Prostate gland (tissue), 2 donors: ENCODE data around the gene MSX1. TPM values are rescaled to one million over a fixed set of nuclear protein-coding genes. Genes with fewer than 3 reads are reported as not detected.
"Not testable (repeated sequence)": the region's sequence is repeated elsewhere in the genome, so short reads cannot be mapped to it uniquely, and the experiment has no call there.

ENCODE experiments used
- DNase-seq: peaks from one replicate; pipeline ENCODE4 v3.0.0-alpha.2; 2019; ENCODE audit warnings: low spot score
- H3K27ac ChIP-seq, 2 donors: fragments of 200-600 bp; sonication (generic); 2 replicates each; pipeline ENCODE4 v1.5.1; 2017 to 2019
- H3K27me3 ChIP-seq: fragments of 200-600 bp; sonication (generic); replicated peaks from 2 replicates; pipeline ENCODE4 v1.5.1; 2019; ENCODE audit not compliant: insufficient read depth
- H3K36me3 ChIP-seq, 2 donors: fragments of 200-600 bp; sonication (generic); 1 replicate in 1 of 2; 2 replicates in 1 of 2; pipeline versions ENCODE4 v1.5.1 to v1.8.1; 2017 to 2019
- H3K4me1 ChIP-seq: fragments of 200-600 bp; sonication (generic); replicated peaks from 2 replicates; pipeline ENCODE4 v1.5.1; 2019
- H3K4me3 ChIP-seq, 2 donors: fragments of 200-600 bp; sonication (generic); 2 replicates each; pipeline ENCODE4 v1.5.1; 2017 to 2019
- H3K9me3 ChIP-seq: fragments of 200-600 bp; sonication (generic); 2 replicates; pipeline ENCODE4 v1.5.1; 2017
- CTCF ChIP-seq, 4 experiments: fragments of 200-600 bp in 2 of 4; fragments of 450-650 bp in 2 of 4; sonication (generic) in 2 of 4; IDR thresholded peaks; 1 replicate in 3 of 4; 2 replicates in 1 of 4; pipeline ENCODE4 v1.5.1; 2016 to 2019; ENCODE audit warnings: antibody characterized with exemption in 4 of 4, mild to moderate bottlenecking in 2 of 4, moderate library complexity in 2 of 4
- POLR2A ChIP-seq: fragments of 450-650 bp; IDR thresholded peaks from one replicate; pipeline ENCODE4 v1.6.1; 2016; ENCODE audit warnings: antibody characterized with exemption, mild to moderate bottlenecking
- POLR2AphosphoS5 ChIP-seq: sonication (generic); formaldehyde crosslinking; IDR thresholded peaks from one replicate; pipeline ENCODE4 v1.6.1; 2017; ENCODE audit warnings: antibody characterized with exemption
- WGBS: methylation state at CpG from one replicate; pipeline ENCODE4 v1.1.5; 2018; 5-methylcytosine and 5-hydroxymethylcytosine counted together
- intact Hi-C: fragments of 100-400 bp; cut with DNase I; formaldehyde crosslinking; loops from one replicate; pipeline ENCODE4 v1.14.2; 2022
- total RNA-seq, 2 donors: library from RNA; depleted of rRNA; stranded (reverse); fragments of >200 nt; gene quantifications; one replicate each; pipeline ENCODE4 v1.1.0, GENCODE V29; 2016

The MSX1 gene
- total RNA-seq, 2 donors from 2014 or later, result 2.2 to 4.2 TPM

- no peaks in the 10 kb centered on the region for H3K27me3 ChIP-seq
- intact Hi-C loops, result no loop called here
- WGBS, result 77% methylated on average over 17 of the region's 17 CpGs
- H3K9me3 ChIP-seq, result no peaks in the 10 kb centered on the region
- no peaks in the 10 kb centered on the region for H3K36me3 ChIP-seq
- no peak overlapping the region for H3K4me3 ChIP-seq
- no peaks in the 10 kb centered on the region for H3K4me1 ChIP-seq
- no peak for TF ChIP-seq CTCF (IDR thresholded peaks at IDR 0.05)
- no peak for DNase-seq
- no peak overlapping the region for H3K27ac ChIP-seq
These were observed 40.9 kb upstream of the MSX1 start for GRCh38 chr4:4818415-4819212.

GRCh38 chr4:4819213-4819606 lies 40.3 kb upstream of the MSX1 start:
- Histone ChIP-seq H3K27ac (no peak overlapping the region), H3K4me3 (no peak overlapping the region), H3K27me3 (no peaks in the 10 kb centered on the region), H3K4me1 (no peaks in the 10 kb centered on the region), H3K36me3 (no peaks in the 10 kb centered on the region), H3K9me3 (no peaks in the 10 kb centered on the region)
- DNase-seq, result no peak
- intact Hi-C loops, result no loop called here
- WGBS, result 82% methylated on average over 5 of the region's 5 CpGs
- TF ChIP-seq POLR2A, result no peak
- no peak for TF ChIP-seq CTCF (IDR thresholded peaks at IDR 0.05)
- no peak for TF ChIP-seq POLR2AphosphoS5

GRCh38 chr4:4820261-4820660 lies 39.2 kb upstream of the MSX1 start:
- Histone ChIP-seq H3K4me3 (no peak overlapping the region), H3K4me1 (no peaks in the 10 kb centered on the region), H3K27me3 (no peaks in the 10 kb centered on the region), H3K36me3 (no peaks in the 10 kb centered on the region), H3K9me3 (no peaks in the 10 kb centered on the region), H3K27ac (no peak overlapping the region)
- TF ChIP-seq POLR2AphosphoS5, result peak; percentile 36
- TF ChIP-seq CTCF (IDR thresholded peaks at IDR 0.05), result no peak
- no peak for TF ChIP-seq POLR2A
- intact Hi-C loops, result no loop called here
- 37% methylated on average over 14 of the region's 14 CpGs for WGBS
- DNase-seq, result peak; percentile 10

- Histone ChIP-seq H3K4me1 (no peaks in the 10 kb centered on the region), H3K27me3 (no peaks in the 10 kb centered on the region), H3K36me3 (no peaks in the 10 kb centered on the region), H3K27ac (no peak overlapping the region), H3K9me3 (no peaks in the 10 kb centered on the region), H3K4me3 (no peak overlapping the region)
- TF ChIP-seq POLR2AphosphoS5, result no peak
- TF ChIP-seq POLR2A, result no peak
- no peak for TF ChIP-seq CTCF (IDR thresholded peaks at IDR 0.05)
- intact Hi-C loops, result no loop called here
- 56% methylated on average over 3 of the region's 3 CpGs for WGBS
- no peak for DNase-seq
These were observed 38.7 kb upstream of the MSX1 start for GRCh38 chr4:4820739-4821138.

- H3K4me3 ChIP-seq, result no peak overlapping the region
- no peaks in the 10 kb centered on the region for H3K27me3 ChIP-seq
- intact Hi-C loops, result no loop called here
- no peak for DNase-seq
- no peaks in the 10 kb centered on the region for H3K9me3 ChIP-seq
- H3K27ac ChIP-seq, result no peak overlapping the region
- no peak for TF ChIP-seq POLR2A
- TF ChIP-seq POLR2AphosphoS5, result no peak
- no peak for TF ChIP-seq CTCF (IDR thresholded peaks at IDR 0.05)
- H3K36me3 ChIP-seq, result no peaks in the 10 kb centered on the region
- H3K4me1 ChIP-seq, result no peaks in the 10 kb centered on the region
These were observed 37.9 kb upstream of the MSX1 start for GRCh38 chr4:4821577-4821976.

GRCh38 chr4:4822286-4822685 lies 37.2 kb upstream of the MSX1 start:
- H3K4me3 ChIP-seq, H3K9me3 ChIP-seq, H3K36me3 ChIP-seq, DNase-seq, H3K27me3 ChIP-seq, intact Hi-C loops, H3K4me1 ChIP-seq, H3K27ac ChIP-seq: not testable (repeated sequence)
- WGBS, result 95% methylated on average over 6 of the region's 6 CpGs
